H1 (cell line): ENCODE measurements around the gene CUL4B. TPM values are rescaled to one million over a fixed set of nuclear protein-coding genes. Genes with fewer than 3 reads are reported as not detected.

ENCODE experiments used
- CTCF ChIA-PET: fragments of 300-600 bp; sonication (Branson Sonifier 250); formaldehyde crosslinking; loops from one replicate; lab custom pipeline; 2021; ENCODE audit not compliant: partially characterized antibody; lab: Charles Lee
- POLR2A ChIA-PET: fragments of 300-600 bp; sonication (Branson Sonifier 250); formaldehyde crosslinking; loops from one replicate; lab custom pipeline; 2021; ENCODE audit warnings: inconsistent platforms; ENCODE audit not compliant: partially characterized antibody; lab: Charles Lee
- DNase-seq, 2 experiments: peaks; one replicate each; pipeline versions ENCODE4 v3.0.0 to v3.0.0-alpha.2; 2010 to 2022; ENCODE audit warnings: low spot score in 2 of 2, low read depth in 1 of 2, mixed read lengths in 1 of 2
- FAIRE-seq: peaks from 2 replicates; lab custom pipeline; 2011; peaks lifted over from hg19 to GRCh38; lab: Jason Lieb, UNC
- H2AFZ ChIP-seq: 2 replicates; pipeline ENCODE4 v1.8.1; 2012; ENCODE audit warnings: low read length, inconsistent platforms
- H2AK5ac ChIP-seq: 2 replicates; pipeline ENCODE4 v1.6.1; 2013; ENCODE audit warnings: low read depth, low read length
- H2BK120ac ChIP-seq: replicated peaks from 2 replicates; pipeline ENCODE3; 2013; ENCODE audit warnings: low read depth, low read length, inconsistent platforms
- H2BK12ac ChIP-seq: 2 replicates; pipeline ENCODE4 v1.6.1; 2013; ENCODE audit warnings: low read depth, low read length
- H2BK15ac ChIP-seq: 2 replicates; pipeline ENCODE4 v1.6.1; 2013; ENCODE audit warnings: low read length
- H2BK20ac ChIP-seq: 2 replicates; pipeline ENCODE4 v1.6.1; 2013; ENCODE audit warnings: low read length
- H2BK5ac ChIP-seq: 2 replicates; pipeline ENCODE4 v1.6.1; 2013; ENCODE audit warnings: low read depth, low read length
- H3K14ac ChIP-seq: 2 replicates; pipeline ENCODE4 v1.6.1; 2013; ENCODE audit warnings: inconsistent platforms; ENCODE audit not compliant: insufficient read length
- H3K18ac ChIP-seq: 2 replicates; pipeline ENCODE4 v1.6.1; 2013; ENCODE audit warnings: low read length; ENCODE audit errors: extremely low read depth
- H3K23ac ChIP-seq: 2 replicates; pipeline ENCODE4 v1.6.1; 2013; ENCODE audit warnings: inconsistent platforms; ENCODE audit not compliant: insufficient read length
- H3K23me2 ChIP-seq: 2 replicates; pipeline ENCODE4 v1.6.1; 2013; ENCODE audit warnings: low read depth, low read length
- H3K27ac ChIP-seq: 2 replicates; pipeline ENCODE4 v1.6.1; 2011; ENCODE audit warnings: low read depth, low read length, inconsistent platforms
- H3K27me3 ChIP-seq, 4 experiments: replicated peaks in 1 of 4; 1 replicate in 1 of 4; 2 replicates in 3 of 4; pipeline versions ENCODE4 v1.6.1 to v1.8.1; 2011 to 2013; ENCODE audit warnings: low read length in 3 of 4, mild to moderate bottlenecking in 3 of 4, inconsistent platforms in 2 of 4, mixed read lengths in 2 of 4, moderate library complexity in 1 of 4; ENCODE audit not compliant: control insufficient read depth in 3 of 4, insufficient read depth in 3 of 4; ENCODE audit errors: extremely low read depth in 1 of 4
- H3K36me3 ChIP-seq, 4 experiments: 2 replicates each; pipeline versions ENCODE4 v1.6.1 to v1.8.1; 2011 to 2013; ENCODE audit warnings: mild to moderate bottlenecking in 4 of 4, low read length in 3 of 4, moderate library complexity in 2 of 4, control low read depth in 1 of 4, inconsistent platforms in 1 of 4; ENCODE audit not compliant: insufficient read depth in 4 of 4, control insufficient read depth in 2 of 4
- H3K4ac ChIP-seq: replicated peaks from 2 replicates; pipeline ENCODE3; 2013; ENCODE audit warnings: low read length, low read depth, mixed read lengths, inconsistent platforms; ENCODE audit not compliant: insufficient read length
- H3K4me1 ChIP-seq, 4 experiments: replicated peaks in 1 of 4; 1 replicate in 1 of 4; 2 replicates in 3 of 4; pipeline versions ENCODE4 v1.6.1 to v1.8.1; 2011 to 2013; ENCODE audit warnings: low read length in 3 of 4, inconsistent platforms in 2 of 4, mixed read lengths in 1 of 4; ENCODE audit not compliant: insufficient read depth in 4 of 4, control insufficient read depth in 3 of 4
- H3K4me2 ChIP-seq, 2 experiments: 2 replicates each; pipeline versions ENCODE4 v1.6.1 to v1.8.1; 2011 to 2013; ENCODE audit warnings: low read depth in 2 of 2, low read length in 2 of 2, control low read depth in 1 of 2, inconsistent platforms in 1 of 2, mild to moderate bottlenecking in 1 of 2; ENCODE audit not compliant: insufficient read depth in 1 of 2
- H3K4me3 ChIP-seq, 4 experiments: fragments of 200-600, 300-600 bp in 1 of 4; sonication (generic), shearing (Covaris generic), sonication (Bioruptor Twin) in 1 of 4; 2 replicates each; pipeline versions ENCODE4 v1.5.1 to v1.8.1; 2011 to 2016; ENCODE audit warnings: low read length in 4 of 4, low read depth in 3 of 4, control low read depth in 2 of 4, inconsistent platforms in 2 of 4, mild to moderate bottlenecking in 2 of 4, mixed read lengths in 1 of 4, moderate library complexity in 1 of 4; ENCODE audit not compliant: insufficient read depth in 2 of 4; ENCODE audit errors: extremely low read depth in 1 of 4
- H3K56ac ChIP-seq: replicated peaks from 2 replicates; pipeline ENCODE3; 2013; ENCODE audit warnings: low read depth, mild to moderate bottlenecking, mixed read lengths, low read length, inconsistent platforms; ENCODE audit not compliant: insufficient read length
- H3K79me1 ChIP-seq: 2 replicates; pipeline ENCODE4 v1.6.1; 2013; ENCODE audit warnings: low read depth, low read length, control low read depth
- H3K79me2 ChIP-seq, 2 experiments: 2 replicates each; pipeline versions ENCODE4 v1.6.1 to v1.8.1; 2012 to 2013; ENCODE audit warnings: low read length in 2 of 2, mild to moderate bottlenecking in 2 of 2, inconsistent platforms in 1 of 2; ENCODE audit not compliant: insufficient read depth in 2 of 2, control insufficient read depth in 1 of 2
- H3K9ac ChIP-seq, 4 experiments: replicated peaks in 1 of 4; 1 replicate in 1 of 4; 2 replicates in 3 of 4; pipeline versions ENCODE4 v1.6.1 to v1.8.1; 2011 to 2013; ENCODE audit warnings: low read depth in 3 of 4, low read length in 3 of 4, control low read depth in 2 of 4, mild to moderate bottlenecking in 2 of 4, moderate library complexity in 2 of 4, inconsistent platforms in 1 of 4; ENCODE audit errors: extremely low read depth in 1 of 4
- H3K9me3 ChIP-seq, 2 experiments: 2 replicates each; pipeline versions ENCODE4 v1.6.1 to v1.8.1; 2012 to 2013; ENCODE audit warnings: mild to moderate bottlenecking in 2 of 2, moderate library complexity in 2 of 2, control low read depth in 1 of 2, inconsistent platforms in 1 of 2, low read depth in 1 of 2, low read length in 1 of 2, mixed read lengths in 1 of 2; ENCODE audit not compliant: insufficient read depth in 2 of 2
- H4K20me1 ChIP-seq, 2 experiments: replicated peaks in 1 of 2; 2 replicates each; pipeline versions ENCODE3 to v1.8.1; 2011 to 2013; ENCODE audit warnings: inconsistent platforms in 2 of 2, low read length in 2 of 2, mild to moderate bottlenecking in 1 of 2; ENCODE audit not compliant: insufficient read depth in 2 of 2, control insufficient read depth in 1 of 2
- H4K5ac ChIP-seq: 2 replicates; pipeline ENCODE4 v1.6.1; 2013; ENCODE audit warnings: low read length, low read depth, mixed read lengths, inconsistent platforms; ENCODE audit not compliant: insufficient read length
- H4K8ac ChIP-seq: 2 replicates; pipeline ENCODE4 v1.8.0; 2013; ENCODE audit warnings: mild to moderate bottlenecking, moderate library complexity, low read length, inconsistent platforms; ENCODE audit not compliant: insufficient read depth; ENCODE audit errors: extremely low read depth
- H4K91ac ChIP-seq: replicated peaks from 2 replicates; pipeline ENCODE3; 2013; ENCODE audit warnings: low read length, mixed read lengths, inconsistent platforms; ENCODE audit not compliant: insufficient read length
- ASH2L ChIP-seq: fragments of 200-600, 300-600 bp; sonication (generic); IDR thresholded peaks from one replicate; pipeline ENCODE4 v1.7.1; 2017; ENCODE audit warnings: low read length
- FOSL1 ChIP-seq: IDR thresholded peaks from 2 replicates; pipeline ENCODE4 v1.6.1; 2011; ENCODE audit warnings: mild to moderate bottlenecking, low read depth, low read length, moderate library complexity; ENCODE audit not compliant: insufficient read depth
- SAP30 ChIP-seq: fragments of 300-600 bp; sonication (generic); IDR thresholded peaks from 2 replicates; pipeline ENCODE4 v1.7.1; 2012; ENCODE audit warnings: low read length, moderate library complexity, mild to moderate bottlenecking, inconsistent platforms; ENCODE audit not compliant: insufficient read depth, insufficient replicate concordance
- WGBS, 2 experiments: shearing (Covaris generic) in 1 of 2; methylation state at CpG; one replicate each; pipeline versions ENCODE4 v1.1.6 to v1.1.7; 2013 to 2015; ENCODE audit warnings: low lambda C conversion rate in 2 of 2, mixed read lengths in 2 of 2, inconsistent platforms in 1 of 2, low coverage in 1 of 2, missing lambda C conversion rate in 1 of 2; ENCODE audit not compliant: insufficient replicate concordance in 2 of 2, insufficient coverage in 1 of 2, insufficient read length in 1 of 2; ENCODE audit errors: extremely low coverage in 1 of 2, missing lambda C conversion rate in 1 of 2; 5-methylcytosine and 5-hydroxymethylcytosine counted together
- polyA plus RNA-seq, 7 experiments: library from polyadenylated mRNA; depleted of rRNA in 3 of 7; stranded (reverse) in 5 of 7; unstranded in 2 of 7; fragments of >200 nt in 5 of 7; fragments of 200-250 nt in 2 of 7; gene quantifications; 1 replicate in 5 of 7; 2 replicates in 1 of 7; 4 replicates in 1 of 7; pipeline versions ENCODE4 v1.2.1 to v1.2.3, GENCODE V29; 2011 to 2013; ENCODE audit warnings: missing spikeins in 2 of 7, mixed read lengths in 2 of 7
- total RNA-seq: library from RNA; stranded (reverse); fragmentation: NEBNext Ultra II Directional; extraction: Animal tissue kit (Norgen Biotek cat#: 25700); gene quantifications from 2 replicates; pipeline ENCODE4 v1.2.1, GENCODE V29; 2021
- TF ChIP-seq, protein P1 (sequence below): IDR thresholded peaks from 2 replicates; pipeline ENCODE4 v1.6.1; 2011; ENCODE audit warnings: low read depth, mild to moderate bottlenecking, low read length; ENCODE audit not compliant: insufficient read depth

CUL4B gene
- total and polyA plus RNA-seq, 2 of the 8 experiments (the other 6 are each of a cell fraction or from before 2014, with no cell fraction given) = 11.7 to 44.0 TPM

DNA sequence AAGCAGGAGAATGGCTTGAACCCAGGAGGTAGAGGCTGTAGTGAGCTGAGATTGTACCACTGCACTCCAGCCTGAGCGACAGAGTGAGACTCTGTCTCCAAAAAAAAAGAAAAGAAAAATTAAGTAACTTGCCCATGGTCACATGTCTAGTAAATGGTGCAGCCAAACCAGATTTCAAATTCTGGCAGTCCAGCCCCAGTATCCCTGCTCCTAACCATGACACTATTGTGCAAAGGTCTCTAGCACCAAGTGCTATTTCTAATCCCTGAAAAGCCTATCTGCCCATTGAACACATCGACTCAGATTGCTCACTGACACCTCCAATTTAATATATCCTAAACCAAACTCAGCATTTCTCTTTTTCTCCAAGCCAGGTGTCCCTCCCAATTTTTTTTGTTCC lies 84.0 kb downstream of the CUL4B start:
- TF ChIP-seq FOSL1 (no peak), ASH2L (no peak), SAP30 (no peak)
- TF ChIP-seq, protein P1, sequence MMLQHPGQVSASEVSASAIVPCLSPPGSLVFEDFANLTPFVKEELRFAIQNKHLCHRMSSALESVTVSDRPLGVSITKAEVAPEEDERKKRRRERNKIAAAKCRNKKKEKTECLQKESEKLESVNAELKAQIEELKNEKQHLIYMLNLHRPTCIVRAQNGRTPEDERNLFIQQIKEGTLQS = no peak
- no peak overlapping the region for H2BK20ac ChIP-seq

More for the DNA sequence above, 84.0 kb downstream of the CUL4B start:
- ChIA-PET CTCF (interaction anchor here (0.9 to 1.5 kb wide), 3 partner anchors 8 to 164 kb away, joined by 3 to 5 read pairs (median 3); no protein-coding TSS in a partner anchor), POLR2A (no interaction called here)
- Histone ChIP-seq H3K56ac (no peak overlapping the region), H3K4ac (no peak overlapping the region), H3K23me2 (no peaks in the 10 kb centered on the region; the same call in 1 of the 2 replicates), H3K27me3 (no peaks in the 10 kb centered on the region), H3K4me3 (no peak overlapping the region), H3K23ac (no peak overlapping the region), H3K36me3 (no peaks in the 10 kb centered on the region), H2AFZ (no peak overlapping the region), H3K9ac (no peak overlapping the region), H4K5ac (no peak overlapping the region), H3K79me1 (no peaks in the 10 kb centered on the region), H3K18ac (no peak overlapping the region), H2BK120ac (no peak overlapping the region), H2BK5ac (no peak overlapping the region), H2BK12ac (no peak overlapping the region), H2BK15ac (no peak overlapping the region), H3K9me3 (no peaks in the 10 kb centered on the region), H4K20me1 (no peaks in the 10 kb centered on the region), H4K91ac (no peak overlapping the region), H2AK5ac (no peak overlapping the region), H3K27ac (no peak overlapping the region), H3K4me2 (no peak overlapping the region), H3K4me1 (no peaks in the 10 kb centered on the region), H3K14ac (no peak overlapping the region), H4K8ac (no peak overlapping the region), H3K79me2 (no peaks in the 10 kb centered on the region)
- FAIRE-seq (no peak), DNase-seq (no peak)
- 75% methylated on average over 1 of the region's 2 CpGs; no CpG with 5 or more reads in 1 of the 2 experiments for WGBS, 2 experiments
